ENCODE results near the gene UGDH.

DNA sequence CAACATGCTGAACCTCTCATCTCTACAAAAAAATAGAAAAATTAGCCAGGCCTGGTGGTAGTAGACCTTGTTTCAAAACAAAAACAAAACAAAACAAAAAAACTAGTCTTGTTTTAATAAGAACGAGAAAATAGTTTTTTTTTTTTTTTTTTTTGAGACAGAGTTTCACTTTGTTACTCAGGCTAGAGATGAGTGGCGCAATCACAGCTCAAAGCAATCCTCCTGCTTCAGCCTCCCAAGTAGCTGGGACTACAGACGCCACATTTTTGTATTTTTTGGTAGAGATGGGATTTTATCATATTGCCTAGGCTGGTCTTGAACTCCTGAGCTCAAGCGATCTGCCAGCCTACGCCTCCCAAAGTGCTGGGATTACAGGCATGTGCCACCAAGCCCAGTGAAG is 47.7 kb upstream of the UGDH start:
- no peak for TF ChIP-seq SP1 (IDR thresholded peaks at IDR 0.05)
- TF ChIP-seq, protein P1, sequence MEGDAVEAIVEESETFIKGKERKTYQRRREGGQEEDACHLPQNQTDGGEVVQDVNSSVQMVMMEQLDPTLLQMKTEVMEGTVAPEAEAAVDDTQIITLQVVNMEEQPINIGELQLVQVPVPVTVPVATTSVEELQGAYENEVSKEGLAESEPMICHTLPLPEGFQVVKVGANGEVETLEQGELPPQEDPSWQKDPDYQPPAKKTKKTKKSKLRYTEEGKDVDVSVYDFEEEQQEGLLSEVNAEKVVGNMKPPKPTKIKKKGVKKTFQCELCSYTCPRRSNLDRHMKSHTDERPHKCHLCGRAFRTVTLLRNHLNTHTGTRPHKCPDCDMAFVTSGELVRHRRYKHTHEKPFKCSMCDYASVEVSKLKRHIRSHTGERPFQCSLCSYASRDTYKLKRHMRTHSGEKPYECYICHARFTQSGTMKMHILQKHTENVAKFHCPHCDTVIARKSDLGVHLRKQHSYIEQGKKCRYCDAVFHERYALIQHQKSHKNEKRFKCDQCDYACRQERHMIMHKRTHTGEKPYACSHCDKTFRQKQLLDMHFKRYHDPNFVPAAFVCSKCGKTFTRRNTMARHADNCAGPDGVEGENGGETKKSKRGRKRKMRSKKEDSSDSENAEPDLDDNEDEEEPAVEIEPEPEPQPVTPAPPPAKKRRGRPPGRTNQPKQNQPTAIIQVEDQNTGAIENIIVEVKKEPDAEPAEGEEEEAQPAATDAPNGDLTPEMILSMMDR (IDR thresholded peaks at IDR 0.05; ENCODE audit: low read depth, low read length, missing input control) = no peak

All from liver (tissue), 3 donors.